Bronchial epithelial cell (primary cell): Measurements from ENCODE around the gene ESRRB. TPM values are rescaled to one million over a fixed set of nuclear protein-coding genes. Genes with fewer than 3 reads are reported as not detected.

Experiments used
- DNase-seq: peaks from one replicate; pipeline ENCODE4 v3.0.0-alpha.2; 2010; ENCODE audit warnings: low read depth
- FAIRE-seq: peaks from 2 replicates; lab custom pipeline; 2011; peaks lifted over from hg19 to GRCh38; lab: Jason Lieb, UNC
- H3K27me3 ChIP-seq: 2 replicates; pipeline ENCODE4 v1.5.1; 2011; ENCODE audit warnings: low read length; ENCODE audit not compliant: control insufficient read depth, insufficient read depth
- H3K36me3 ChIP-seq: 2 replicates; pipeline ENCODE4 v1.5.1; 2011; ENCODE audit warnings: low read length; ENCODE audit not compliant: control insufficient read depth, insufficient read depth
- H3K4me3 ChIP-seq: 2 replicates; pipeline ENCODE4 v1.5.1; 2011; ENCODE audit warnings: mild to moderate bottlenecking, low read depth, low read length, control low read depth
- CTCF ChIP-seq: IDR thresholded peaks from 2 replicates; pipeline ENCODE4 v1.5.1; 2011; ENCODE audit warnings: mild to moderate bottlenecking, moderate library complexity, low read length, control low read depth, inconsistent platforms; ENCODE audit not compliant: insufficient read depth, severe bottlenecking
- total RNA-seq: library from RNA; depleted of rRNA; stranded (reverse); fragments of >200 nt; gene quantifications from 2 replicates; pipeline ENCODE4 v1.2.1, GENCODE V29; 2014

ESRRB gene
- total RNA-seq, 1 donor from 2014 or later, result not detected

DNA sequence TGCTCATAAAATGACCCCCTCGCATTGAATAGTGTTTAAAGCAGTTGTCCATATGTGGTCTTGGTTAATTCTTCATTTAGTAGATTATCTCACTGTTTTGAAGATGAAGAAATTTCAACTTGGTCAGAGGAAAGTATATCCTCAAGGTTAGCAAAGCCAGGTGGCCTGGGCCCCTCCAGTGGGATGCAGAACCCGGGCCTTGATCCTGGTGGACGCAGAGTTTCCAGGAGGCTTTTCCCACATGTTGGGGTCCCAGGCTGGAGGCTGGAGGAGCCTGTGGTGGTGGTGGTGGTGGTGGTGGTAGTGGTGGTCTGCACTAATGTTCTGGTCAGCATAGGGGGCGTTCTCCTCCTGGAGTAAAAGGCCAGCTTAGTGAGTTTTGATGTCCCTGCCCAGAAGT lies 85.9 kb downstream of the ESRRB start:
- DNase-seq (no peak), FAIRE-seq (no peak)
- no peaks in the 10 kb centered on the region for H3K27me3 ChIP-seq
- no peak for TF ChIP-seq CTCF
- no peaks in the 10 kb centered on the region for H3K36me3 ChIP-seq
- no peak overlapping the region for H3K4me3 ChIP-seq

DNA sequence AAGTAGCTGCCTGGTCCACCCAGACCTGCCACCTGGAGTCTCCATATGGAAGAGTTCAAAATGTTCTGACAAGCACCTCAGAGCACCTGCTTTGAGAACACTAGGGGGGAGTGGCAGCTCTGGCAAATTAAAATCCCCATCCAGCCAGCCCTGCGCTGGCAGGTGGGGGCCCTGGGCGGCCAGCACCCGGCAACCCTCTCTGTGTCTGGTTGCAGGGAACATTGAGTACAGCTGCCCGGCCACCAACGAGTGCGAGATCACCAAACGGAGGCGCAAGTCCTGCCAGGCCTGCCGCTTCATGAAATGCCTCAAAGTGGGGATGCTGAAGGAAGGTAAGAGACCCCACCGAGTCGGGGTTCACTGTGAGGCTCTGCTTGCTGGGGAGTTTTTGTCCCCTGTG lies 86.4 kb downstream of the ESRRB start:
- TF ChIP-seq CTCF, result no peak
- DNase-seq (no peak), FAIRE-seq (no peak)

DNA sequence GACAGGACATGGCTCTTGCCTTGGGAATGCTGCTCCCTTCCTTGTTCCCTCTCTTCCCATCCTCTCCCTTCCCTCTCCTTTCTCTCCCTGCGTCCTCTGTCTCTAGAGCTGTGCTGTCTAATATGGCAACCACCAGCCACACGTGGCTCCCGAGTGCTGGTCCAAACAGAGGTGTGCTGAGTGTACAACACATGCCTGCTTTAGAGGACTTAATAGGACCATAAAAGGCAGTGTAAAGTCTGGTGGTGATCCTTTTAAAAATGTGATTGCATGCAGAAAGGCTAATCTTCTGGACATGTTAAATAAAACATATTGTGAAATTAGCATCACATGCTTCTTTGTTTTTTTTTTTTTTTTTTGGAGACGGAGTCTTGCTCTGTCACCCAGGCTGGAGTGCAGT lies 87.2 kb downstream of the ESRRB start:
- TF ChIP-seq CTCF, result no peak
- Histone ChIP-seq H3K27me3 (no peaks in the 10 kb centered on the region), H3K4me3 (no peak overlapping the region), H3K36me3 (no peaks in the 10 kb centered on the region)
- DNase-seq (no peak), FAIRE-seq (no peak)

More for the DNA sequence above, 86.4 kb downstream of the ESRRB start:
- Histone ChIP-seq H3K27me3 (no peaks in the 10 kb centered on the region), H3K4me3 (no peak overlapping the region), H3K36me3 (no peaks in the 10 kb centered on the region)

- FAIRE-seq (no peak), DNase-seq (no peak)
- no peak for TF ChIP-seq CTCF
- no peaks in the 10 kb centered on the region for H3K27me3 ChIP-seq
- H3K4me3 ChIP-seq, result no peak overlapping the region
- no peaks in the 10 kb centered on the region for H3K36me3 ChIP-seq
These were observed 88.9 kb downstream of the ESRRB start for GRCh38 chr14:76464856-76465255.

DNA sequence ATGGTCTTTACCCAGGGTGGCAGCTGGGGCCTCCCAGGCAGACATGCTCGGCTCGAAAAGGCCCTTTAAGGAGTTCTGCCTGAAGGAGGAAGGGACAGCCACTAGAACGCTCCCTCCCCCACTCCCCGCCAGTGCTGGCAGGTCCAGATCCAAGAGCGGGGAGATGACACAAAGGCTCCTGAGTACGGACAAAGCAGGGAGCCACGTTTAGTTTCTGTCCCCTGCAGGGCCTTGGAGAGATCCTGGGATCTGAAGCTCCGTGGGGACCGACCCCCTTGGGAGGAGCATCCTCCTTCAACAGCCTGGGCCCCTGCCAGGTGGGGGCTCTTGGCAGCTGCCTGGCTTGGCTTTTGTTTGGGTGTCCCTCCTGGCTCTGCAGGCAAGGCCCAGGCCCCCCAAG lies 89.7 kb downstream of the ESRRB start:
- no peak for TF ChIP-seq CTCF
- Histone ChIP-seq H3K27me3 (no peaks in the 10 kb centered on the region), H3K4me3 (no peak overlapping the region), H3K36me3 (no peaks in the 10 kb centered on the region)
- FAIRE-seq (no peak), DNase-seq (no peak)

DNA sequence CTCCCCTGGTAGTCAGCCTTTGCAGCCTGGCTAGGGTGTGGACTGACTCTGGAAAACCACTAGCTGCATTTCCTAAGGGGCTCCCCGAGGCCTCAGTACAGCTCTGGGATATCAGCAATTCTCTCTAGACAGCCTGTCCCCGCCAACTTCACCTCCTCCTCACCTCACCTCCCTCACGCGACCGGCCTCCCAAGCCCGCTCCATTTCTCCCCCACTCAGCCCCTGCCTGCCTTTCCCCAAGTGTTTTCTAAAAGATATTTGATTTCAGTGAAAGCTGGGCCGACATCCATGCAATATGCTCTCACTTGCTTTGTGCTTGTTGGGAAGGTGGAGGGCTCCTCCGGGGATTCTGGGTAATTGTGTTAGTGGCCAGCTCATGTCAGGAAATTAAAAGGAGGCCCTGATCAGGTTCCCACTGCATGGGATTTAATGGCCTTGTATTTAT lies 91.8 kb downstream of the ESRRB start:
- no peaks in the 10 kb centered on the region for H3K36me3 ChIP-seq
- H3K4me3 ChIP-seq, result no peak overlapping the region
- no peak for TF ChIP-seq CTCF
- H3K27me3 ChIP-seq, result peaks cover 2% of the 10 kb centered on the region
- DNase-seq (no peak), FAIRE-seq (no peak)
